GM19193 (cell line): ENCODE data around the gene DDX3X.

Experiments used
- POLR2A ChIP-seq: IDR thresholded peaks from 4 replicates; pipeline ENCODE4 v1.6.1; 2011; ENCODE audit not compliant: insufficient read depth, insufficient read length; ENCODE audit errors: extremely low read depth

DDX3X gene

GRCh38 chrX:41317477-41318208 is 16.3 kb upstream of the DDX3X start:
- no peak for TF ChIP-seq POLR2A

DNA sequence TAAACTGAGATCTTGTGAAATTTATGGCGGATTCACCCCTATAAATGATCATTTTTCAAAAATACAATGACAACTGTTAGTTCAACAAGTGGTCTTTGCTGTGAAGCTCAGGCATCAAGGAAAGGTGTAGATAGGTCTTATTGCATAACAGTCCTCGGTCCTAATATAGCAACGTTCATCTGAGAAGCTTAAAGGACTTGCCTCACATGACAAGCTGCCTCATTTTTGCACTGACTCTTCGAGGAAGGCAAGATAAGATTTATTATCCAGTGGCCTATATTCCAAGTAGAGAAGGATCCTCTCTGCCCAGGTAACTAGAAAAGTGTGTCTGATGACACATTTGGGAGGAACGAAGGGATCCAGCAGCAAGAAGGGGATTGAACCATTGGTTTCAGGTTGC is 13.6 kb upstream of the DDX3X start:
- TF ChIP-seq POLR2A = no peak

- TF ChIP-seq POLR2A = no peak
These were observed 10.9 kb upstream of the DDX3X start for GRCh38 chrX:41322821-41323603.

DNA sequence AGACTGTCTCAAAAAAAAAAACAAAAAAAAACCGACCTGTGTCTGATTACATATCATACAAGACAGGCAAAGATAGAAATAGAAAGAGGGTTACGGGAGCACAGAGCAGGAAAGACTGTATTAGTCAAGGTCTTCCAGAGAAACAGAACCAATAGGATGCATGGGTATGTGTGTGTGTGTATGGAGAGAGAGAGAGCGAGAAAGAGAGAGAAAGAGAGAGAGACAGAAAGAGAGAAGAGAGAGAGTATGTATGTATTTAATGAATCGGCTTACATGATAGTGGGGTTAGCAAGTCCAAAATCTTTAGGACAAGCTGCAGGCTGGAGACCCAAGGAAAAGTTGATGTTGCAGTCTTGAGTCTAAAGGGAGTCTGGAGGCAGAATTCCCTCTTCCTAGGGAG is 7.5 kb upstream of the DDX3X start:
- no peak for TF ChIP-seq POLR2A

GRCh38 chrX:41327341-41327740 is 6.6 kb upstream of the DDX3X start:
- TF ChIP-seq POLR2A = no peak

DNA sequence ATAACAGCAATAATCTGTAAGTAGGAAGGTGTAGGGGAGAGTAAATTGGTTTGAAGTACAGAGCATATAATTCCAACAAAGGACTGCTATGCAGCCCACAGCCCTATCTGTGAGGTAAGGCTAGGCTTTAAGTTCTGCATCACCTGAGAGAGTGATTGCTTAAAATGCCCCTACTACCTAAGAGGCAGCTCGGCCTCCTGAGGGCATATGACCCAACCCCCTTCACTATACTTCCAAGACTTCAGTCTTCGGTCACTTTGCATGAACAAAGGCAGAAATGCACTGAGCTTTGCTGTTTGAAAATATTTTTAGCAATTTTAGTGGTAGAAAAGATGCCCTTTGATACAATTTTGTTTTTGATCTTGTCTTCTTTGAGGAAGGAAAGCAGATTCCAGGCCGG is 4.9 kb upstream of the DDX3X start:
- no peak for TF ChIP-seq POLR2A

DNA sequence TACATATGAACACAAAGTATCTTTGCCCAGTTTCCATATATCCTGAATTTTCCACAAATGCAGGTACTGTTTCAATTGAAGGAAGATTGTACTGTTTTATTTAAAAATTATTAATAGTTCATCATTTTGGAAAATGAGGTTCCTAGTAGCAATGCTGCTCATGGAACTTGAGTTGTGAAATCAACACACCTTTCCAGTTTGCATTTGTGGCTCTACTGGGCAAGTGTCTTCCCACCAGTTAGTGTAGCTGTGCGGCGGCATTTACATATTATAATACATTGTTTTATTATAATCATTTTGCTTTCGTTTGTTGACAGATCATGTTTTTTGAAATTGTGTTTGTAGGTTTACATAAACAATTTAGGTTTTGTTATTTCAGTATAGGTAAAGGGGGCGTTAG is 2.0 kb upstream of the DDX3X start:
- TF ChIP-seq POLR2A = no peak

DNA sequence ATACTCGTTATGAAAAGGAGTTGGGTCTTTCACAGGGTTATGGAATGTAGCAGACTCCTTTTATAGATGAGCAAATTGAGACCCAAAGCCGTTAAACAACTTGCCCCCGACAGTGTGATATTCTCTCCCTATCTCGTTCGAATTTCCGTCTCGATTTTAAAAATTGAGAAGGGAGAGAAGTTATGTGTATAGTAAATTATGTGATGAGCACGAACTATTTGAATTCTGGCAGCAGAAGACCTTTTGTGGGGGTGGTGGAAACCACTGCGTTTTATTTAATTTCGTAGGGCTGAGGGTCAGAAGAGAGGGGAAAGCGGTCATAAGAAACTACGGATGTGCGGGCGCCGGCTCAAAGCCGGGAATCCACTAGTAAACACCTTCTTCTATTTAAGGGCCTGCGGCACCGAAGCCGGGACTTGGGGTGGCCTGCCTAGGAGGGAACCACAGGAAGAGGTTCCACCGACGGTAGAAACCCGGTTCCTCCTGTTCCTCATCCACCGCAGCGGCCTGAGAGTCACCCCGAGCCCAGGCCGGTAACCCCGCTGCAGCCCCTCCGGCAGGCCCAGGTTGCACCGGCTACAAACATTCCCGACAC is 1.5 kb upstream of the DDX3X start:
- no peak for TF ChIP-seq POLR2A

- TF ChIP-seq POLR2A = peak; percentile 51
These were observed 789 bp upstream of the DDX3X start for GRCh38 chrX:41333003-41333743.

- TF ChIP-seq POLR2A = no peak
These were observed 618 bp downstream of the DDX3X start for GRCh38 chrX:41334363-41335197.

- no peak for TF ChIP-seq POLR2A
These were observed 1.4 kb downstream of the DDX3X start for GRCh38 chrX:41335198-41335957.

DNA sequence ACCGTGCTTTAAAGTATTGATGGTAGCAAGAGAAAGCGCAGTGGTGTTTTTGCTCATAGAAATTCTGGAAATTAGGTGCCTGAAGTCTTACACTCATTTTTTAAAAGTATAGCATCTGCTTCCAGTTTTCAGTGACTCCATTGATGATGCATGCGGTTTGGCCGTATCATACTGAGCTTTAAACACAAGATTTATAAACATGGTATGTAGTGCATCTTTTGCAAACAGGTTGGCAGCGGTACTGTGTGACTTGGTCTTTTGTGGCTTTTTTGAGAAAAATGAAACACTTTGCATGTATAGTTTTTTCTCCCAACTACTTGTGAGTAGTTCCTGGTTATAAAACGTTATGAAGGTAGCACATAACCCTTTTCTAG is 2.0 kb downstream of the DDX3X start:
- TF ChIP-seq POLR2A = no peak

- no peak for TF ChIP-seq POLR2A
These were observed 2.5 kb downstream of the DDX3X start for GRCh38 chrX:41336447-41336846.

DNA sequence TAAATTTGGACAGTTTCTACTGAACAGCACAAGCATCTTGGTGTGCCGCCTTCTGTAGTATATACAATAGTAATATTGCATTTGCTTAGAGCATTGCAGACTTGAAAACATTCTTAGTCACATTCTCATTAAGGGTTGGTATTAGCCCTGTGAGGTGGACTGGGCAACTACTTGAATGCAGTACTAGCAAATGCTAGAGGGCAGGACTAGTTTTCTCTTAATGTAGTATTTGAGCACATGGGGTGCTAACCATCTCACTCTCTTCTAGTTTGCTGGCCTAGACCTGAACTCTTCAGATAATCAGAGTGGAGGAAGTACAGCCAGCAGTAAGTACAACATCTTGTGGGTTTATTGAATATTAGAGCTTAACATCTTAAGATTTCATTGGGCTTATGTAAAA is 3.2 kb downstream of the DDX3X start:
- TF ChIP-seq POLR2A = no peak
